ENCODE measurements around the gene CCDC60. TPM values are rescaled to one million over a fixed set of nuclear protein-coding genes. Genes with fewer than 3 reads are reported as not detected.

CCDC60 gene
- total RNA-seq, 1 donor from 2014 or later, result 2.2 TPM

GRCh38 chr12:119375075-119375882 is 40.8 kb downstream of the CCDC60 start:
- TF ChIP-seq CTCF (IDR thresholded peaks at IDR 0.05; ENCODE audit: unreplicated experiment), result no peak
- no peak for DNase-seq (ENCODE audit: low spot score in 2 of 2, unreplicated experiment in 2 of 2)
- no peak overlapping the region for H3K27ac Mint-ChIP-seq
- peaks cover 7% of the 10 kb centered on the region for H3K9me3 Mint-ChIP-seq
- peaks cover 31% of the 10 kb centered on the region for H3K4me1 Mint-ChIP-seq
- no peaks in the 10 kb centered on the region for H3K27me3 Mint-ChIP-seq (ENCODE audit: low read depth)
- no peaks in the 10 kb centered on the region for H3K36me3 Mint-ChIP-seq
- H3K4me3 Mint-ChIP-seq, result no peak overlapping the region

- Mint-ChIP-seq H3K27ac (no peak overlapping the region), H3K4me1 (peaks cover 28% of the 10 kb centered on the region), H3K36me3 (no peaks in the 10 kb centered on the region), H3K4me3 (no peak overlapping the region), H3K27me3 (ENCODE audit: low read depth) (no peaks in the 10 kb centered on the region), H3K9me3 (peaks cover 9% of the 10 kb centered on the region)
- no peak for TF ChIP-seq CTCF (IDR thresholded peaks at IDR 0.05; ENCODE audit: unreplicated experiment)
- DNase-seq (ENCODE audit: low spot score in 2 of 2, unreplicated experiment in 2 of 2), result no peak
These were observed 41.3 kb downstream of the CCDC60 start for GRCh38 chr12:119375883-119376190.

GRCh38 chr12:119378903-119379302 is 44.4 kb downstream of the CCDC60 start:
- no peak overlapping the region for H3K27ac Mint-ChIP-seq
- TF ChIP-seq CTCF (IDR thresholded peaks at IDR 0.05; ENCODE audit: unreplicated experiment), result no peak
- DNase-seq (ENCODE audit: low spot score in 2 of 2, unreplicated experiment in 2 of 2), result no peak
- no peak overlapping the region for H3K4me3 Mint-ChIP-seq
- H3K4me1 Mint-ChIP-seq, result peaks cover 12% of the 10 kb centered on the region
- H3K36me3 Mint-ChIP-seq, result no peaks in the 10 kb centered on the region
- H3K27me3 Mint-ChIP-seq (ENCODE audit: low read depth), result no peaks in the 10 kb centered on the region
- H3K9me3 Mint-ChIP-seq, result peaks cover 9% of the 10 kb centered on the region

- no peak for DNase-seq (ENCODE audit: low spot score in 2 of 2, unreplicated experiment in 2 of 2)
- Mint-ChIP-seq H3K4me1 (peaks cover 7% of the 10 kb centered on the region), H3K27me3 (ENCODE audit: low read depth) (no peaks in the 10 kb centered on the region), H3K4me3 (no peak overlapping the region), H3K9me3 (peaks cover 9% of the 10 kb centered on the region), H3K27ac (no peak overlapping the region), H3K36me3 (no peaks in the 10 kb centered on the region)
- no peak for TF ChIP-seq CTCF (IDR thresholded peaks at IDR 0.05; ENCODE audit: unreplicated experiment)
These were observed 47.1 kb downstream of the CCDC60 start for GRCh38 chr12:119381471-119382235.

- no peaks in the 10 kb centered on the region for H3K27me3 Mint-ChIP-seq (ENCODE audit: low read depth)
- no peak for DNase-seq (ENCODE audit: low spot score in 2 of 2, unreplicated experiment in 2 of 2)
- TF ChIP-seq CTCF (IDR thresholded peaks at IDR 0.05; ENCODE audit: unreplicated experiment), result no peak
- peaks cover 20% of the 10 kb centered on the region for H3K4me1 Mint-ChIP-seq
- peaks cover 9% of the 10 kb centered on the region for H3K9me3 Mint-ChIP-seq
- H3K4me3 Mint-ChIP-seq, result no peak overlapping the region
- H3K36me3 Mint-ChIP-seq, result no peaks in the 10 kb centered on the region
- no peak overlapping the region for H3K27ac Mint-ChIP-seq
These were observed 48.7 kb downstream of the CCDC60 start for GRCh38 chr12:119383206-119383605.
